K562 (cell line): ENCODE data around the gene COPS6. TPM values are rescaled to one million over a fixed set of nuclear protein-coding genes. Genes with fewer than 3 reads are reported as not detected.

Experiments
- ATAC-seq: fragments of 200-7000 bp; cut with Tn5 transposase; 3 replicates; pipeline ENCODE4 v1.9.1; 2020; ENCODE audit warnings: moderate library complexity
- BruUV-seq: library from RNA; stranded (reverse); fragments of 400-500 nt; replicated peaks from 2 replicates; lab custom pipeline; 2021; lab: Mats Ljungman, UMichigan
- CTCF ChIA-PET: fragments of 300-600 bp; formaldehyde crosslinking; extraction: SDS; loops from one replicate; lab custom pipeline; 2021; ENCODE audit warnings: low intra/inter-chr PET ratio; lab: Yijun Ruan, JAX
- POLR2A ChIA-PET: fragments of 300-600, 350-650 bp; sonication (Branson Sonifier 250); formaldehyde crosslinking; extraction: SDS; loops from one replicate; lab custom pipeline; 2021; ENCODE audit warnings: antibody characterized with exemption, inconsistent platforms; lab: Yijun Ruan, JAX
- DNase-seq, 4 experiments: peaks; one replicate each; pipeline versions ENCODE4 v3.0.0 to v3.0.0-alpha.2; 2011 to 2018; ENCODE audit warnings: low spot score in 3 of 4, mixed read lengths in 3 of 4; ENCODE audit errors: extremely low read depth in 1 of 4
- FAIRE-seq: peaks from 2 replicates; lab custom pipeline; 2011; peaks lifted over from hg19 to GRCh38; lab: Jason Lieb, UNC
- H2AFZ ChIP-seq: 2 replicates; pipeline ENCODE4 v1.6.0; 2011; ENCODE audit warnings: low read depth, low read length, control low read depth, inconsistent platforms
- H3K27ac ChIP-seq: fragments of 200-600 bp; 3 replicates; pipeline ENCODE4 v1.8.0; 2011; ENCODE audit warnings: low read depth, mild to moderate bottlenecking, control low read depth, inconsistent platforms, low read length, moderate library complexity, mixed read lengths; ENCODE audit errors: extremely low read depth
- H3K27me3 ChIP-seq, 2 experiments: fragments of 300-600 bp in 1 of 2; 2 replicates in 1 of 2; 3 replicates in 1 of 2; pipeline versions ENCODE4 v1.6.0 to v1.8.0; 2011; ENCODE audit warnings: inconsistent platforms in 2 of 2, low read length in 2 of 2, mild to moderate bottlenecking in 1 of 2, mixed read lengths in 1 of 2, moderate library complexity in 1 of 2; ENCODE audit not compliant: control insufficient read depth in 2 of 2, insufficient read depth in 2 of 2
- H3K36me3 ChIP-seq: fragments of 300-600 bp; 3 replicates; pipeline ENCODE4 v1.8.0; 2011; ENCODE audit warnings: mild to moderate bottlenecking, low read length, inconsistent platforms; ENCODE audit not compliant: control insufficient read depth, insufficient read depth
- H3K4me1 ChIP-seq, 2 experiments: fragments of 200-600 bp in 1 of 2; replicated peaks in 1 of 2; 2 replicates in 1 of 2; 3 replicates in 1 of 2; pipeline versions ENCODE4 v1.5.1 to v1.8.0; 2011; ENCODE audit warnings: inconsistent platforms in 2 of 2, low read length in 2 of 2, mild to moderate bottlenecking in 1 of 2, mixed read lengths in 1 of 2, moderate library complexity in 1 of 2; ENCODE audit not compliant: control insufficient read depth in 2 of 2, insufficient read depth in 2 of 2
- H3K4me2 ChIP-seq: 2 replicates; pipeline ENCODE4 v1.6.1; 2011; ENCODE audit warnings: low read length, control low read depth, inconsistent platforms, mixed read lengths; ENCODE audit not compliant: insufficient read depth
- H3K4me3 ChIP-seq: fragments of 200-600 bp; sonication (generic), shearing (Covaris generic); 2 replicates; pipeline ENCODE4 v1.5.1; 2016; ENCODE audit warnings: control low read depth, inconsistent platforms
- H3K79me2 ChIP-seq: fragments of 200-600 bp; 3 replicates; pipeline ENCODE4 v1.8.0; 2011; ENCODE audit warnings: low read length, inconsistent platforms; ENCODE audit not compliant: control insufficient read depth, insufficient read depth
- H3K9ac ChIP-seq, 2 experiments: 2 replicates each; pipeline versions ENCODE4 v1.6.0 to v1.6.1; 2011; ENCODE audit warnings: low read depth in 2 of 2, low read length in 2 of 2, control low read depth in 1 of 2, inconsistent platforms in 1 of 2, mild to moderate bottlenecking in 1 of 2, mixed read lengths in 1 of 2; ENCODE audit not compliant: insufficient read depth in 1 of 2
- H3K9me1 ChIP-seq: one replicate; pipeline ENCODE4 v1.6.0; 2011; ENCODE audit warnings: inconsistent platforms, mild to moderate bottlenecking, low read length, moderate library complexity; ENCODE audit not compliant: control insufficient read depth, insufficient read depth
- H3K9me3 ChIP-seq: replicated peaks from 2 replicates; pipeline ENCODE4 v1.5.1; 2011; ENCODE audit warnings: low read depth, low read length, inconsistent platforms; ENCODE audit not compliant: control insufficient read depth, insufficient read depth
- H4K20me1 ChIP-seq: replicated peaks from 2 replicates; pipeline ENCODE4 v1.6.1; 2011; ENCODE audit warnings: low read length, inconsistent platforms, mixed read lengths; ENCODE audit not compliant: control insufficient read depth, insufficient read depth
- CTCF ChIP-seq, 3 experiments: IDR thresholded peaks in 2 of 3; conservative IDR thresholded peaks in 1 of 3; 2 replicates each; pipeline ENCODE4 v1.5.1; 2011 to 2012; ENCODE audit warnings: low read length in 3 of 3, mild to moderate bottlenecking in 3 of 3, control low read depth in 2 of 3, improper control_type of control experiment in 1 of 3, inconsistent platforms in 1 of 3, low read depth in 1 of 3, mixed read lengths in 1 of 3, moderate library complexity in 1 of 3; ENCODE audit not compliant: insufficient read depth in 2 of 3
- POLR2G ChIP-seq: fragments of 200-400 bp; formaldehyde crosslinking; IDR thresholded peaks from 2 replicates; pipeline ENCODE4 v1.6.1; 2017; ENCODE audit warnings: low read depth, mild to moderate bottlenecking, antibody characterized with exemption, low read length, moderate library complexity
- SMAD2 ChIP-seq: fragments of 150-350 bp; IDR thresholded peaks from 2 replicates; pipeline ENCODE4 v1.6.1; 2014; ENCODE audit warnings: low read depth, mild to moderate bottlenecking, low read length
- ZNF24 ChIP-seq: fragments of 450-650 bp; IDR thresholded peaks from 2 replicates; pipeline ENCODE4 v1.6.1; 2016
- WGBS: fragments of 100-300 bp; shearing (Covaris generic); methylation state at CpG from one replicate; pipeline ENCODE4 v1.1.6; 2016; ENCODE audit warnings: low coverage, mixed read lengths; ENCODE audit not compliant: insufficient coverage; ENCODE audit errors: missing lambda C conversion rate; 5-methylcytosine and 5-hydroxymethylcytosine counted together
- in situ Hi-C: fragments of 300-500 bp; cut with MboI; formaldehyde crosslinking; loops from 4 replicates; pipeline ENCODE4 v1.15.0; 2018; ENCODE audit warnings: inconsistent platforms, mixed read lengths
- intact Hi-C: fragments of 100-400 bp; cut with micrococcal nuclease; formaldehyde crosslinking; loops from 2 replicates; pipeline ENCODE4 v1.14.2; 2022
- polyA plus RNA-seq, 8 experiments: library from polyadenylated mRNA; depleted of rRNA in 4 of 8; stranded (reverse) in 5 of 8; unstranded in 3 of 8; fragments of >200 nt; fragmentation: Nextera tagmentation in 2 of 8; fragmentation: Illumina TruSeq in 1 of 8; extraction: Ambion mirVana in 2 of 8; extraction: Trizol in 1 of 8; gene quantifications; 2 replicates each; pipeline versions ENCODE4 v1.2.1 to v1.2.3, GENCODE V29; 2011 to 2014; ENCODE audit warnings: inconsistent platforms in 1 of 8, missing spikeins in 1 of 8
- total RNA-seq, 7 experiments: library from RNA; depleted of rRNA in 6 of 7; stranded (reverse); fragments of >200 nt in 6 of 7; fragmentation: Illumina TruSeq in 2 of 7; extraction: Trizol in 2 of 7; gene quantifications; 2 replicates each; pipeline versions ENCODE4 v1.2.1 to v1.2.3, GENCODE V29; 2011 to 2021; ENCODE audit warnings: low replicate concordance in 1 of 7

COPS6 gene
- total and polyA plus RNA-seq, 9 of the 15 experiments (the other 6 are each of a cell fraction or from before 2014, with no cell fraction given), result 63.0 to 331 (median 168) TPM

DNA sequence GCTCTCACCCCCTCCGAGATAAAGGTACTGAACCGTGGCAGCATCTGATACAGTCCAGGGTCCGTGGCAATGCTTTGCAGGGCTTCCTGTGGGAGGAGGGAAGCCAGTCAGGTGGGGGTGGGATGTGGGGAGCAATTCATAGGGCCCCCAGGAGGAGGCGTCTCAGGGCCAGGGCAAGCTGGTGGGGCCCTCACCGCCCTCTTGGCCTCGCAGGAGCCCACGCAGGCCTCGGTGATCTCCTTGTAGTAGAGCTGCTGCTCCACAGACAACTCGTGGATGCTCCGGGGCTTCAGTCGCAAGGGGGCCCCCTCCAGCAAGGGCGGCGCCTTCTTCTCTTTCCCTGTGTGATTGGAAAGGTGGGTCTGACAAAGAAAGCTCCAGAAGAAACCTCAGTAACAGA is 23.1 kb downstream of the COPS6 start:
- Histone ChIP-seq H3K27ac (no peak overlapping the region), H3K4me3 (no peak overlapping the region), H3K27me3 (no peaks in the 10 kb centered on the region), H3K9me3 (no peaks in the 10 kb centered on the region), H3K9ac (peak overlapping the region in 1 of 2 experiments; percentile 49; a peak in 1 of 4 replicates), H3K36me3 (peaks cover 70% of the 10 kb centered on the region; the same call in 2 of the 3 replicates), H3K4me2 (no peak overlapping the region), H4K20me1 (no peaks in the 10 kb centered on the region), H3K4me1 (peaks cover 2 to 28% of the 10 kb centered on the region in 2 experiments; a peak in 4 of 5 replicates), H2AFZ (no peak overlapping the region), H3K79me2 (no peaks in the 10 kb centered on the region), H3K9me1 (peaks cover 3% of the 10 kb centered on the region)
- TF ChIP-seq POLR2G (peak; percentile 42), ZNF24 (no peak), SMAD2 (no peak), CTCF (IDR thresholded peaks at IDR 0.05 in 2 of 3, conservative IDR thresholded peaks at IDR 0.05 in 1 of 3; ENCODE audit: insufficient read depth in 2 of 3, low read depth in 1 of 3, low read length in 3 of 3) (peak in 2 of 3 experiments; percentile 2 to 17; a peak in 1 of 6 replicates)
- in situ Hi-C loops (loop anchor here (10.0 kb wide), 1 partner anchor 1723 kb away; no protein-coding TSS in a partner anchor), intact Hi-C loops (no loop called here)
- BruUV-seq, result no TSS peak
- FAIRE-seq (no peak), ATAC-seq (peak; percentile 15), DNase-seq (no peak)
- POLR2A ChIA-PET, result interaction anchor here (1.5 to 5.9 kb wide), 2 partner anchors 10 to 13 kb away, joined by 6 to 47 read pairs; partner anchors contain the start of genes AP4M1 and MCM7
- CTCF ChIA-PET, result no interaction called here
- 75% methylated on average over 9 of the region's 13 CpGs for WGBS
